IMR-90 (cell line): Measurements from ENCODE around the gene COL23A1. TPM values are rescaled to one million over a fixed set of nuclear protein-coding genes. Genes with fewer than 3 reads are reported as not detected.

Experiments
- ATAC-seq: fragments of 200-7000 bp; cut with Tn5 transposase; 2 replicates; pipeline ENCODE4 v1.9.1; 2020; ENCODE audit warnings: low read depth, mild to moderate bottlenecking, moderate library complexity
- BruUV-seq: library from RNA; stranded (reverse); fragments of 400-500 nt; replicated peaks from 2 replicates; lab custom pipeline; 2021; lab: Mats Ljungman, UMichigan
- CTCF ChIA-PET: fragments of 300-600 bp; formaldehyde crosslinking; extraction: SDS; loops from one replicate; lab custom pipeline; 2021; ENCODE audit warnings: antibody characterized with exemption; lab: Yijun Ruan, JAX
- POLR2A ChIA-PET: fragments of 300-600 bp; sonication (Branson Sonifier 250); formaldehyde crosslinking; loops from one replicate; lab custom pipeline; 2022; ENCODE audit warnings: antibody characterized with exemption; ENCODE audit not compliant: unreplicated experiment; lab: Charles Lee
- DNase-seq: peaks from one replicate; pipeline ENCODE4 v3.0.0; 2013
- H2AFZ ChIP-seq: replicated peaks from 2 replicates; pipeline ENCODE3; 2013; ENCODE audit warnings: low read length, mild to moderate bottlenecking; ENCODE audit not compliant: poor library complexity
- H2AK5ac ChIP-seq: 2 replicates; pipeline ENCODE4 v1.6.1; 2013; ENCODE audit warnings: low read depth, low read length, inconsistent platforms
- H2AK9ac ChIP-seq: replicated peaks from 2 replicates; pipeline ENCODE3; 2013; ENCODE audit warnings: mild to moderate bottlenecking, low read depth, low read length, moderate library complexity; ENCODE audit not compliant: poor library complexity
- H2BK120ac ChIP-seq: 2 replicates; pipeline ENCODE4 v1.6.1; 2013; ENCODE audit warnings: low read depth, low read length, inconsistent platforms
- H2BK15ac ChIP-seq: 3 replicates; pipeline ENCODE4 v1.6.1; 2013; ENCODE audit warnings: low read depth, low read length, inconsistent platforms
- H2BK20ac ChIP-seq: 2 replicates; pipeline ENCODE4 v1.6.1; 2013; ENCODE audit warnings: low read depth, mild to moderate bottlenecking, inconsistent platforms, low read length, moderate library complexity
- H2BK5ac ChIP-seq: 2 replicates; pipeline ENCODE4 v1.6.1; 2013; ENCODE audit warnings: mild to moderate bottlenecking, low read depth, low read length, inconsistent platforms; ENCODE audit not compliant: poor library complexity, severe bottlenecking
- H3K14ac ChIP-seq: replicated peaks from 2 replicates; pipeline ENCODE4 v1.6.1; 2013; ENCODE audit warnings: low read depth, low read length, inconsistent platforms
- H3K18ac ChIP-seq: 2 replicates; pipeline ENCODE4 v1.6.1; 2013; ENCODE audit warnings: low read depth, low read length, control low read depth
- H3K23ac ChIP-seq: 2 replicates; pipeline ENCODE4 v1.6.1; 2013; ENCODE audit warnings: low read depth, low read length, inconsistent platforms
- H3K27ac ChIP-seq: 2 replicates; pipeline ENCODE4 v1.5.1; 2013; ENCODE audit warnings: mild to moderate bottlenecking, control low read depth, low read length; ENCODE audit not compliant: insufficient read depth
- H3K27me3 ChIP-seq: 2 replicates; pipeline ENCODE4 v1.6.1; 2013; ENCODE audit warnings: low read length; ENCODE audit not compliant: control insufficient read depth, insufficient read depth
- H3K36me3 ChIP-seq: 2 replicates; pipeline ENCODE4 v1.6.1; 2013; ENCODE audit warnings: low read length, mixed read lengths; ENCODE audit not compliant: control insufficient read depth, insufficient read depth
- H3K4ac ChIP-seq: 2 replicates; pipeline ENCODE4 v1.6.1; 2013; ENCODE audit warnings: low read depth, low read length, inconsistent platforms
- H3K4me1 ChIP-seq: 2 replicates; pipeline ENCODE4 v1.6.1; 2013; ENCODE audit warnings: low read length, mixed read lengths; ENCODE audit not compliant: control insufficient read depth, insufficient read depth
- H3K4me2 ChIP-seq: 2 replicates; pipeline ENCODE4 v1.6.1; 2013; ENCODE audit warnings: low read depth, mild to moderate bottlenecking, control low read depth, low read length, moderate library complexity
- H3K4me3 ChIP-seq: 2 replicates; pipeline ENCODE4 v1.5.1; 2013; ENCODE audit warnings: low read depth, mild to moderate bottlenecking, control low read depth, low read length, moderate library complexity; ENCODE audit not compliant: insufficient read depth
- H3K56ac ChIP-seq: 2 replicates; pipeline ENCODE4 v1.6.1; 2013; ENCODE audit warnings: low read length, inconsistent platforms; ENCODE audit not compliant: insufficient read depth; ENCODE audit errors: extremely low read depth
- H3K79me1 ChIP-seq, 2 experiments: 2 replicates each; pipeline ENCODE4 v1.6.1; 2013; ENCODE audit warnings: low read length in 2 of 2, inconsistent platforms in 1 of 2, low read depth in 1 of 2
- H3K9ac ChIP-seq: 2 replicates; pipeline ENCODE4 v1.6.1; 2013; ENCODE audit warnings: low read depth, low read length, control low read depth
- H3K9me1 ChIP-seq: 2 replicates; pipeline ENCODE4 v1.6.1; 2013; ENCODE audit warnings: low read length, inconsistent platforms; ENCODE audit not compliant: insufficient read depth
- H3K9me3 ChIP-seq: 2 replicates; pipeline ENCODE4 v1.6.1; 2013; ENCODE audit warnings: low read length; ENCODE audit not compliant: control insufficient read depth, insufficient read depth
- H4K20me1 ChIP-seq: 2 replicates; pipeline ENCODE4 v1.6.1; 2013; ENCODE audit warnings: low read length, inconsistent platforms; ENCODE audit not compliant: insufficient read depth
- H4K5ac ChIP-seq: 2 replicates; pipeline ENCODE4 v1.6.1; 2013; ENCODE audit warnings: mild to moderate bottlenecking, low read depth, low read length, control low read depth
- H4K8ac ChIP-seq, 2 experiments: 2 replicates each; pipeline ENCODE4 v1.6.1; 2013; ENCODE audit warnings: low read depth in 2 of 2, low read length in 2 of 2, control low read depth in 1 of 2, inconsistent platforms in 1 of 2
- H4K91ac ChIP-seq: 2 replicates; pipeline ENCODE4 v1.6.1; 2013; ENCODE audit warnings: low read depth, low read length, inconsistent platforms; ENCODE audit not compliant: insufficient read depth
- FOS ChIP-seq: fragments of 150-350 bp; IDR thresholded peaks from 2 replicates; pipeline ENCODE4 v1.6.1; 2016; ENCODE audit warnings: low read depth, low read length
- RFX5 ChIP-seq: IDR thresholded peaks from 2 replicates; pipeline ENCODE4 v1.8.0; 2012; ENCODE audit warnings: low read depth, mild to moderate bottlenecking, low read length, moderate library complexity
- WGBS, 2 experiments: methylation state at CpG; one replicate each; pipeline versions ENCODE4 v1.1.5 to v1.1.7; 2013; ENCODE audit warnings: missing lambda C conversion rate in 2 of 2; ENCODE audit not compliant: insufficient read length in 1 of 2; ENCODE audit errors: extremely low coverage in 2 of 2; 5-methylcytosine and 5-hydroxymethylcytosine counted together
- dilution Hi-C: fragments of 300-500 bp; cut with HindIII; formaldehyde crosslinking; loops from one replicate; pipeline ENCODE4 v1.14.3; 2018; ENCODE audit warnings: low sequenced_read_pairs; ENCODE audit not compliant: unreplicated experiment
- in situ Hi-C: fragments of 300-500 bp; cut with MboI; formaldehyde crosslinking; loops from 3 replicates; pipeline ENCODE4 v1.14.3; 2019; ENCODE audit warnings: low sequenced_read_pairs, inconsistent platforms, mixed read lengths
- intact Hi-C: fragments of 100-400 bp; cut with micrococcal nuclease; formaldehyde crosslinking; loops from 2 replicates; pipeline ENCODE4 v1.10.0; 2022
- polyA plus RNA-seq, 3 experiments: library from polyadenylated mRNA; depleted of rRNA; stranded (reverse); fragments of >200 nt; gene quantifications; 2 replicates each; pipeline ENCODE4 v1.2.3, GENCODE V29; 2012; ENCODE audit warnings: low replicate concordance in 1 of 3
- total RNA-seq: library from RNA; depleted of rRNA; stranded (reverse); fragments of >200 nt; gene quantifications from 2 replicates; pipeline ENCODE4 v1.2.3, GENCODE V29; 2012

COL23A1 gene
- total and polyA plus RNA-seq, 2 of the 4 experiments (the other 2 are of a cell fraction) = not detected

DNA sequence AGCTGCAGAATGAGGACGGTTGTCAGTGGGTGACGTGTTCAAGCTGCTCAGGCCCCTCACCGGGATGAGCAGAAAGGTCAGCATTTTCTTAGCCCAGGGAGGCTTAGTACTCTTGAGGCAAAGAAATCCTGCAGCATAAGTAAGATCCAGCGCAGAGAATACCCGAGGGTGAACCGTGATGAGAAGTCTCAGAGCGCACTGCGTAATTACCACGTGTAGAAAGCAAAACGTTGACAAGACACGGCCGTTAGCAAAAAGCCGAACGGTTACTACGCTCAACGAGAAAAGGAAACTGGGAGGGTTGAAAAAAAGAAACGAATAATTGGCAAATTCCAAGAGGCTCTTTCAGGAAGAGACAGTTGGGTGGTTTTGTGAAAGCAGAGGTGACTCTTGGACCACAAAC lies 104.0 kb downstream of the COL23A1 start:
- Histone ChIP-seq H4K91ac (no peak overlapping the region), H3K4me3 (no peak overlapping the region), H2BK5ac (no peak overlapping the region), H2AK9ac (no peak overlapping the region), H2BK15ac (no peak overlapping the region), H3K79me1 (no peaks in the 10 kb centered on the region), H3K23ac (no peak overlapping the region), H3K56ac (no peak overlapping the region), H2AFZ (no peak overlapping the region), H3K4me1 (no peaks in the 10 kb centered on the region), H3K9me1 (no peaks in the 10 kb centered on the region), H3K18ac (no peak overlapping the region), H3K4me2 (no peak overlapping the region), H4K20me1 (no peaks in the 10 kb centered on the region), H3K9me3 (peaks cover 16% of the 10 kb centered on the region), H2BK20ac (no peak overlapping the region), H3K14ac (no peak overlapping the region), H4K5ac (no peak overlapping the region), H3K27ac (no peak overlapping the region), H3K4ac (no peak overlapping the region), H3K9ac (no peak overlapping the region), H3K36me3 (no peaks in the 10 kb centered on the region), H3K27me3 (no peaks in the 10 kb centered on the region), H2BK120ac (no peak overlapping the region), H4K8ac (no peak overlapping the region), H2AK5ac (no peak overlapping the region)
- TF ChIP-seq FOS (no peak), RFX5 (no peak)
- BruUV-seq = no TSS peak
- in situ Hi-C loops = no loop called here
- dilution Hi-C loops = no loop called here
- ChIA-PET CTCF (no interaction called here), POLR2A (no interaction called here)
- 35% methylated on average over 17 of the region's 17 CpGs; no CpG with 5 or more reads in 1 of the 2 experiments for WGBS, 2 experiments
- DNase-seq (no peak), ATAC-seq (no peak)
- intact Hi-C loops = no loop called here
